Ishikawa (cell line): Measurements from ENCODE around the gene SEC24C.

Source experiments
- CEBPB ChIP-seq: IDR thresholded peaks from 2 replicates; pipeline ENCODE4 v1.6.1; 2012
- CREB1 ChIP-seq: IDR thresholded peaks from 2 replicates; pipeline ENCODE4 v1.6.1; 2012; ENCODE audit warnings: low read depth
- EGR1 ChIP-seq: IDR thresholded peaks from 2 replicates; pipeline ENCODE4 v1.6.1; 2012
- EP300 ChIP-seq: IDR thresholded peaks from 2 replicates; pipeline ENCODE4 v1.6.1; 2012; ENCODE audit warnings: borderline replicate concordance
- FOXM1 ChIP-seq: IDR thresholded peaks from 2 replicates; pipeline ENCODE4 v1.6.1; 2012; ENCODE audit warnings: low read depth, borderline replicate concordance
- NFIC ChIP-seq: IDR thresholded peaks from 2 replicates; pipeline ENCODE4 v1.6.1; 2012
- RAD21 ChIP-seq: IDR thresholded peaks from 2 replicates; pipeline ENCODE4 v1.6.1; 2012; ENCODE audit warnings: low read depth
- TAF1 ChIP-seq: IDR thresholded peaks from 2 replicates; pipeline ENCODE4 v1.6.1; 2012; ENCODE audit warnings: low read depth, mild to moderate bottlenecking
- TCF12 ChIP-seq: IDR thresholded peaks from 2 replicates; pipeline ENCODE4 v1.6.1; 2012; ENCODE audit warnings: low read depth
- TEAD4 ChIP-seq: IDR thresholded peaks from 2 replicates; pipeline ENCODE4 v1.6.1; 2012
- YY1 ChIP-seq: IDR thresholded peaks from 2 replicates; pipeline ENCODE4 v1.6.1; 2012; ENCODE audit warnings: low read depth
- ZBTB7A ChIP-seq: IDR thresholded peaks from 2 replicates; pipeline ENCODE4 v1.6.1; 2012; ENCODE audit warnings: low read depth
- TF ChIP-seq, protein P1 (sequence below): IDR thresholded peaks from 2 replicates; pipeline ENCODE4 v1.6.1; 2012; ENCODE audit warnings: low read depth, mild to moderate bottlenecking
- TF ChIP-seq, protein P2 (sequence below): IDR thresholded peaks from 2 replicates; pipeline ENCODE4 v1.6.1; 2012
- TF ChIP-seq, protein P3 (sequence below): IDR thresholded peaks from 2 replicates; pipeline ENCODE4 v1.6.1; 2012

SEC24C gene

DNA sequence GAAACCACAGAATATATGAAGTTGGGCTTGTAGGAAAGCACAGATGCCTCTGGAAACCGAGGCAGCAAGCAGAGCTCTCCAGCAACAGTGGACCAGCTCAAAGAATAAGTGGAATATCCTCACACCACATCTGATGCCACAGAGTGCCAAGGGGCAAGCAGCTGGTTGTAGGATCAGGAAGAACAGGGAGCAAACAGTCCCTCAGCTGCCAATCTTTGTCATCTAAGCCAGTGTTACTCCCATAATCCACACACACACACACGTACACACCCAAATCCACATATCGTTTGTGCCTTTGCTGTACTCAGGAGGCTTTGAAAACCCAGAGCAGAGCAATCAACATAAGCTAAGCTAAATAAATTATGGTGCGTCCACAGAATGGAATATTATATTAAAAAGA is 20.7 kb upstream of the SEC24C start:
- TF ChIP-seq, protein P1, sequence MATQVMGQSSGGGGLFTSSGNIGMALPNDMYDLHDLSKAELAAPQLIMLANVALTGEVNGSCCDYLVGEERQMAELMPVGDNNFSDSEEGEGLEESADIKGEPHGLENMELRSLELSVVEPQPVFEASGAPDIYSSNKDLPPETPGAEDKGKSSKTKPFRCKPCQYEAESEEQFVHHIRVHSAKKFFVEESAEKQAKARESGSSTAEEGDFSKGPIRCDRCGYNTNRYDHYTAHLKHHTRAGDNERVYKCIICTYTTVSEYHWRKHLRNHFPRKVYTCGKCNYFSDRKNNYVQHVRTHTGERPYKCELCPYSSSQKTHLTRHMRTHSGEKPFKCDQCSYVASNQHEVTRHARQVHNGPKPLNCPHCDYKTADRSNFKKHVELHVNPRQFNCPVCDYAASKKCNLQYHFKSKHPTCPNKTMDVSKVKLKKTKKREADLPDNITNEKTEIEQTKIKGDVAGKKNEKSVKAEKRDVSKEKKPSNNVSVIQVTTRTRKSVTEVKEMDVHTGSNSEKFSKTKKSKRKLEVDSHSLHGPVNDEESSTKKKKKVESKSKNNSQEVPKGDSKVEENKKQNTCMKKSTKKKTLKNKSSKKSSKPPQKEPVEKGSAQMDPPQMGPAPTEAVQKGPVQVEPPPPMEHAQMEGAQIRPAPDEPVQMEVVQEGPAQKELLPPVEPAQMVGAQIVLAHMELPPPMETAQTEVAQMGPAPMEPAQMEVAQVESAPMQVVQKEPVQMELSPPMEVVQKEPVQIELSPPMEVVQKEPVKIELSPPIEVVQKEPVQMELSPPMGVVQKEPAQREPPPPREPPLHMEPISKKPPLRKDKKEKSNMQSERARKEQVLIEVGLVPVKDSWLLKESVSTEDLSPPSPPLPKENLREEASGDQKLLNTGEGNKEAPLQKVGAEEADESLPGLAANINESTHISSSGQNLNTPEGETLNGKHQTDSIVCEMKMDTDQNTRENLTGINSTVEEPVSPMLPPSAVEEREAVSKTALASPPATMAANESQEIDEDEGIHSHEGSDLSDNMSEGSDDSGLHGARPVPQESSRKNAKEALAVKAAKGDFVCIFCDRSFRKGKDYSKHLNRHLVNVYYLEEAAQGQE = no peak
- TF ChIP-seq CREB1 = no peak
- TF ChIP-seq NFIC = no peak
- TF ChIP-seq, protein P2, sequence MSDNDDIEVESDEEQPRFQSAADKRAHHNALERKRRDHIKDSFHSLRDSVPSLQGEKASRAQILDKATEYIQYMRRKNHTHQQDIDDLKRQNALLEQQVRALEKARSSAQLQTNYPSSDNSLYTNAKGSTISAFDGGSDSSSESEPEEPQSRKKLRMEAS = no peak
- TF ChIP-seq CEBPB = no peak
- no peak for TF ChIP-seq TCF12
- TF ChIP-seq, protein P3, sequence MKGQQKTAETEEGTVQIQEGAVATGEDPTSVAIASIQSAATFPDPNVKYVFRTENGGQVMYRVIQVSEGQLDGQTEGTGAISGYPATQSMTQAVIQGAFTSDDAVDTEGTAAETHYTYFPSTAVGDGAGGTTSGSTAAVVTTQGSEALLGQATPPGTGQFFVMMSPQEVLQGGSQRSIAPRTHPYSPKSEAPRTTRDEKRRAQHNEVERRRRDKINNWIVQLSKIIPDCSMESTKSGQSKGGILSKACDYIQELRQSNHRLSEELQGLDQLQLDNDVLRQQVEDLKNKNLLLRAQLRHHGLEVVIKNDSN = no peak
- no peak for TF ChIP-seq FOXM1
- TF ChIP-seq ZBTB7A = no peak
- no peak for TF ChIP-seq TEAD4
- no peak for TF ChIP-seq EP300
- no peak for TF ChIP-seq TAF1
- TF ChIP-seq EGR1 = no peak
- TF ChIP-seq RAD21 = no peak
- TF ChIP-seq YY1 = no peak

DNA sequence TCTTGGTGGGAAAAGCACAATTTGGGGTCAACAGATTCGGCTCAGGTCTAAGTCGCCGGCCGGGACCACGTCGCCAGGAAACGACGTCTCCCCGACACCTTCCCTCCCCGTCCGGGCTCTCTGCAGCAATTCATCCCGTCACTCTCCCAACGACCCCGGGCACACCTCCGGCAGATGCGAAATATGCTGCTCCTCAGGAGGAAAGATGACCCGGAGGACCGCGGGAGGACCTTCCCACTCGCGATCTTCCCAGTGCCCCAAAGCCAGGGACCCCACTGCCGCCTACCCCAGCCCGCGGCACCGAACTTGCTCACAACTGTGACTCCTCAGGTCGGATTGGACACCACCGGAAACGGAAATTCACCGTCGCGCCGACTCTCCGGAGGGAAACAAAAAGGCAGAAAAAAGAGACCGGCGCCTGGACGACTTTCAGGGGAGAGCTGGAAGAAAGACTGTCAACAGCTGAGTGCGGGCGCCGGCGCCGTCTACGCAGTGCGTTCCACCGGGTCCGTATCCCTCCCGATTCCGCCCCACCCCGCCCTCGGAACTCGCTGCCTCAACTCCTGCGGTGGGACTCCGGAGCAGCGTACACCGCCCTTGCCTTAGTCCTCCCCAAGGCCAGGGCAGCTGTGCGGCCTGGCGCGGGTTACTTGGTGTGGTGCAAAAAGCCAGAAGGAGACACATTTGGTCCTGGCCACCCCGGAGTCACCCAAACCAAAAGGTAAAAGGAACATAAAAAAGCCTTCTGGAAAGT is 13.8 kb upstream of the SEC24C start:
- TF ChIP-seq TEAD4 (peak; percentile 27), CREB1 (peak; percentile 74), EP300 (peak; percentile 66; the same call in 1 of the 2 replicates), FOXM1 (no peak), CEBPB (no peak), RAD21 (no peak), TCF12 (peak; percentile 78), YY1 (peak; percentile 69), TAF1 (peak; percentile 100), ZBTB7A (peak; percentile 59; the same call in 1 of the 2 replicates), EGR1 (no peak; the same call in 1 of the 2 replicates), NFIC (peak; percentile 37)
- TF ChIP-seq, protein P2 = peak; percentile 90
- TF ChIP-seq, protein P3 = peak; percentile 57; the same call in 1 of the 2 replicates
- TF ChIP-seq, protein P1 = 0 out of 2 replicates have a peak, but pooled peaks have one; percentile 24

DNA sequence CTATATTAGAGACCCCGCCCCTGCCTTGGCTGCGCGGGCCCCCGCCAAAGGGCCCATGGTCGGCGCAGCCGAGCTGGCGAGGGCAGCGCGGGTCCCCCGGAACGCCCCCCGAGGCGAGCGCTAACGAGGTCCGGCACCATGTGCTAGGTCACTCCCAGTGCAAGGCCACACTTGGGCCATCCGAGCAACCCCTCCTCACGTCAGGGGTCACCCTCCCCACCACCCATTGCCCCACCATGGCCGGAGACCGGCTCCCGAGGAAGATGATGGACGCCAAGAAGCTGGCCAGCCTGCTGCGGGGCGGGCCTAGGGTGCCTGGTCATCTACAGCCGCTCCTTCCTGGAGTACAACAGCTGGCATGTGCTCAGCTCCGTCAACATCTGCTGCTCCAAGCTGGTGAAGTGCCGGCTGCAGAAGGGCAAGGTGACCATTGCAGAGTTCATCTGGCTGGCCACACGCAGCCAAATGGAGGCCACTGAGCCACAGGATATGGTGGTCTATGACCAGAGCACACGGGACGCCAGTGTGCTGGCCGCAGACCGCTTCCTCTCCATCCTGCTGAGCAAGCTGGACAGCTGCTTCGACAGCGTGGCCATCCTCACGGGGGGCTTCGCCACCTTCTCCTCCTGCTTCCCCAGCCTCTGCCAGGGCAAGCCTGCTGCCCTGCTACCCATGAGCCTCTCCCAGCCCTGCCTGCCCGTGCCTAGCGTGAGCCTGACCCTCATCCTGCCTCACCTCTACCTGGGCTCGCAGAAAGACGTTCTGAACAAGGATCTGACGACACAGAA is 12.4 kb upstream of the SEC24C start:
- TF ChIP-seq, protein P1 = no peak

DNA sequence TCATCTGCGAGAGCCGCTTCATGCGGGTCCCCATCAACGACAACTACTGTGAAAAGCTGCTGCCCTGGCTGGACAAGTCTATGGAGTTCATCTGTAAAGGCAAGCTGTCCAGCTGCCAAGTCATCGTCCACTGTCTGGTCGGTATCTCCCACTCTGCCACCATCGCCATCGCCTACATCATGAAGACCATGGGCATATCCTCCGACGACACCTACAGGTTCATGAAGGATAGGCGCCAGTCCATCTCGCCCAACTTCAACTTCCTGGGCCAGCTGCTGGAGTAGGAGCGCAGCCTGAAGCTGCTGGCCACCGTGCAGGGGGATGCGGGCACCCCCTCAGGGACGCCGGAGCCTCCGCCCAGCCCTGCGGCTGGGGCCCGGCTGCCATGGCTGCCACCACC is 11.7 kb upstream of the SEC24C start:
- no peak for TF ChIP-seq FOXM1
- TF ChIP-seq TEAD4 = no peak
- no peak for TF ChIP-seq TAF1
- TF ChIP-seq YY1 = no peak
- TF ChIP-seq EGR1 = no peak
- TF ChIP-seq, protein P3 = no peak
- TF ChIP-seq TCF12 = no peak
- TF ChIP-seq, protein P1 = no peak
- TF ChIP-seq CREB1 = no peak
- TF ChIP-seq ZBTB7A = no peak
- no peak for TF ChIP-seq NFIC
- no peak for TF ChIP-seq RAD21
- TF ChIP-seq, protein P2 = no peak
- no peak for TF ChIP-seq EP300
- no peak for TF ChIP-seq CEBPB
